H1 (cell line): ENCODE data around the gene ASTN2. TPM values are rescaled to one million over a fixed set of nuclear protein-coding genes. Genes with fewer than 3 reads are reported as not detected.

Experiments
- CTCF ChIA-PET: fragments of 300-600 bp; sonication (Branson Sonifier 250); formaldehyde crosslinking; loops from one replicate; lab custom pipeline; 2021; ENCODE audit not compliant: partially characterized antibody; lab: Charles Lee
- POLR2A ChIA-PET: fragments of 300-600 bp; sonication (Branson Sonifier 250); formaldehyde crosslinking; loops from one replicate; lab custom pipeline; 2021; ENCODE audit warnings: inconsistent platforms; ENCODE audit not compliant: partially characterized antibody; lab: Charles Lee
- DNase-seq, 2 experiments: peaks; one replicate each; pipeline versions ENCODE4 v3.0.0 to v3.0.0-alpha.2; 2010 to 2022; ENCODE audit warnings: low spot score in 2 of 2, low read depth in 1 of 2, mixed read lengths in 1 of 2
- FAIRE-seq: peaks from 2 replicates; lab custom pipeline; 2011; peaks lifted over from hg19 to GRCh38; lab: Jason Lieb, UNC
- H2AFZ ChIP-seq: 2 replicates; pipeline ENCODE4 v1.8.1; 2012; ENCODE audit warnings: low read length, inconsistent platforms
- H2AK5ac ChIP-seq: 2 replicates; pipeline ENCODE4 v1.6.1; 2013; ENCODE audit warnings: low read depth, low read length
- H2BK120ac ChIP-seq: replicated peaks from 2 replicates; pipeline ENCODE3; 2013; ENCODE audit warnings: low read depth, low read length, inconsistent platforms
- H2BK12ac ChIP-seq: 2 replicates; pipeline ENCODE4 v1.6.1; 2013; ENCODE audit warnings: low read depth, low read length
- H2BK15ac ChIP-seq: 2 replicates; pipeline ENCODE4 v1.6.1; 2013; ENCODE audit warnings: low read length
- H2BK20ac ChIP-seq: 2 replicates; pipeline ENCODE4 v1.6.1; 2013; ENCODE audit warnings: low read length
- H2BK5ac ChIP-seq: 2 replicates; pipeline ENCODE4 v1.6.1; 2013; ENCODE audit warnings: low read depth, low read length
- H3K14ac ChIP-seq: 2 replicates; pipeline ENCODE4 v1.6.1; 2013; ENCODE audit warnings: inconsistent platforms; ENCODE audit not compliant: insufficient read length
- H3K18ac ChIP-seq: 2 replicates; pipeline ENCODE4 v1.6.1; 2013; ENCODE audit warnings: low read length; ENCODE audit errors: extremely low read depth
- H3K23ac ChIP-seq: 2 replicates; pipeline ENCODE4 v1.6.1; 2013; ENCODE audit warnings: inconsistent platforms; ENCODE audit not compliant: insufficient read length
- H3K23me2 ChIP-seq: 2 replicates; pipeline ENCODE4 v1.6.1; 2013; ENCODE audit warnings: low read depth, low read length
- H3K27ac ChIP-seq: 2 replicates; pipeline ENCODE4 v1.6.1; 2011; ENCODE audit warnings: low read depth, low read length, inconsistent platforms
- H3K27me3 ChIP-seq, 4 experiments: replicated peaks in 1 of 4; 1 replicate in 1 of 4; 2 replicates in 3 of 4; pipeline versions ENCODE4 v1.6.1 to v1.8.1; 2011 to 2013; ENCODE audit warnings: low read length in 3 of 4, mild to moderate bottlenecking in 3 of 4, inconsistent platforms in 2 of 4, mixed read lengths in 2 of 4, moderate library complexity in 1 of 4; ENCODE audit not compliant: control insufficient read depth in 3 of 4, insufficient read depth in 3 of 4; ENCODE audit errors: extremely low read depth in 1 of 4
- H3K36me3 ChIP-seq, 4 experiments: 2 replicates each; pipeline versions ENCODE4 v1.6.1 to v1.8.1; 2011 to 2013; ENCODE audit warnings: mild to moderate bottlenecking in 4 of 4, low read length in 3 of 4, moderate library complexity in 2 of 4, control low read depth in 1 of 4, inconsistent platforms in 1 of 4; ENCODE audit not compliant: insufficient read depth in 4 of 4, control insufficient read depth in 2 of 4
- H3K4ac ChIP-seq: replicated peaks from 2 replicates; pipeline ENCODE3; 2013; ENCODE audit warnings: low read length, low read depth, mixed read lengths, inconsistent platforms; ENCODE audit not compliant: insufficient read length
- H3K4me1 ChIP-seq, 4 experiments: replicated peaks in 1 of 4; 1 replicate in 1 of 4; 2 replicates in 3 of 4; pipeline versions ENCODE4 v1.6.1 to v1.8.1; 2011 to 2013; ENCODE audit warnings: low read length in 3 of 4, inconsistent platforms in 2 of 4, mixed read lengths in 1 of 4; ENCODE audit not compliant: insufficient read depth in 4 of 4, control insufficient read depth in 3 of 4
- H3K4me2 ChIP-seq, 2 experiments: 2 replicates each; pipeline versions ENCODE4 v1.6.1 to v1.8.1; 2011 to 2013; ENCODE audit warnings: low read depth in 2 of 2, low read length in 2 of 2, control low read depth in 1 of 2, inconsistent platforms in 1 of 2, mild to moderate bottlenecking in 1 of 2; ENCODE audit not compliant: insufficient read depth in 1 of 2
- H3K4me3 ChIP-seq, 4 experiments: fragments of 200-600, 300-600 bp in 1 of 4; sonication (generic), shearing (Covaris generic), sonication (Bioruptor Twin) in 1 of 4; 2 replicates each; pipeline versions ENCODE4 v1.5.1 to v1.8.1; 2011 to 2016; ENCODE audit warnings: low read length in 4 of 4, low read depth in 3 of 4, control low read depth in 2 of 4, inconsistent platforms in 2 of 4, mild to moderate bottlenecking in 2 of 4, mixed read lengths in 1 of 4, moderate library complexity in 1 of 4; ENCODE audit not compliant: insufficient read depth in 2 of 4; ENCODE audit errors: extremely low read depth in 1 of 4
- H3K56ac ChIP-seq: replicated peaks from 2 replicates; pipeline ENCODE3; 2013; ENCODE audit warnings: low read depth, mild to moderate bottlenecking, mixed read lengths, low read length, inconsistent platforms; ENCODE audit not compliant: insufficient read length
- H3K79me1 ChIP-seq: 2 replicates; pipeline ENCODE4 v1.6.1; 2013; ENCODE audit warnings: low read depth, low read length, control low read depth
- H3K79me2 ChIP-seq, 2 experiments: 2 replicates each; pipeline versions ENCODE4 v1.6.1 to v1.8.1; 2012 to 2013; ENCODE audit warnings: low read length in 2 of 2, mild to moderate bottlenecking in 2 of 2, inconsistent platforms in 1 of 2; ENCODE audit not compliant: insufficient read depth in 2 of 2, control insufficient read depth in 1 of 2
- H3K9ac ChIP-seq, 4 experiments: replicated peaks in 1 of 4; 1 replicate in 1 of 4; 2 replicates in 3 of 4; pipeline versions ENCODE4 v1.6.1 to v1.8.1; 2011 to 2013; ENCODE audit warnings: low read depth in 3 of 4, low read length in 3 of 4, control low read depth in 2 of 4, mild to moderate bottlenecking in 2 of 4, moderate library complexity in 2 of 4, inconsistent platforms in 1 of 4; ENCODE audit errors: extremely low read depth in 1 of 4
- H3K9me3 ChIP-seq, 2 experiments: 2 replicates each; pipeline versions ENCODE4 v1.6.1 to v1.8.1; 2012 to 2013; ENCODE audit warnings: mild to moderate bottlenecking in 2 of 2, moderate library complexity in 2 of 2, control low read depth in 1 of 2, inconsistent platforms in 1 of 2, low read depth in 1 of 2, low read length in 1 of 2, mixed read lengths in 1 of 2; ENCODE audit not compliant: insufficient read depth in 2 of 2
- H4K20me1 ChIP-seq, 2 experiments: replicated peaks in 1 of 2; 2 replicates each; pipeline versions ENCODE3 to v1.8.1; 2011 to 2013; ENCODE audit warnings: inconsistent platforms in 2 of 2, low read length in 2 of 2, mild to moderate bottlenecking in 1 of 2; ENCODE audit not compliant: insufficient read depth in 2 of 2, control insufficient read depth in 1 of 2
- H4K5ac ChIP-seq: 2 replicates; pipeline ENCODE4 v1.6.1; 2013; ENCODE audit warnings: low read length, low read depth, mixed read lengths, inconsistent platforms; ENCODE audit not compliant: insufficient read length
- H4K8ac ChIP-seq: 2 replicates; pipeline ENCODE4 v1.8.0; 2013; ENCODE audit warnings: mild to moderate bottlenecking, moderate library complexity, low read length, inconsistent platforms; ENCODE audit not compliant: insufficient read depth; ENCODE audit errors: extremely low read depth
- H4K91ac ChIP-seq: replicated peaks from 2 replicates; pipeline ENCODE3; 2013; ENCODE audit warnings: low read length, mixed read lengths, inconsistent platforms; ENCODE audit not compliant: insufficient read length
- CBX5 ChIP-seq: fragments of 300-800, 300-1000 bp; sonication (generic); IDR thresholded peaks from 2 replicates; pipeline ENCODE4 v1.7.1; 2016; ENCODE audit warnings: antibody characterized with exemption, low read length, low read depth
- CHD2 ChIP-seq: IDR thresholded peaks from 2 replicates; pipeline ENCODE4 v1.6.1; 2012; ENCODE audit warnings: low read length, improper control_type of control experiment
- GABPA ChIP-seq: IDR thresholded peaks from 2 replicates; pipeline ENCODE4 v1.6.1; 2011; ENCODE audit warnings: mild to moderate bottlenecking, low read length, moderate library complexity, borderline replicate concordance; ENCODE audit not compliant: insufficient read depth
- JUN ChIP-seq: IDR thresholded peaks from 2 replicates; pipeline ENCODE4 v1.6.1; 2011; ENCODE audit warnings: low read depth, mild to moderate bottlenecking, improper control_type of control experiment, low read length
- JUND ChIP-seq: IDR thresholded peaks from 2 replicates; pipeline ENCODE4 v1.6.1; 2011; ENCODE audit warnings: mild to moderate bottlenecking, improper control_type of control experiment, low read length
- KDM4A ChIP-seq: IDR thresholded peaks from one replicate; pipeline ENCODE4 v1.7.1; 2012; ENCODE audit warnings: low read depth, mild to moderate bottlenecking, moderate library complexity, low read length, inconsistent platforms; ENCODE audit not compliant: severe bottlenecking
- RNF2 ChIP-seq: fragments of 200-900, 300-1000 bp; sonication (generic); IDR thresholded peaks from 2 replicates; pipeline ENCODE4 v1.7.1; 2016; ENCODE audit warnings: borderline replicate concordance, low read depth, mild to moderate bottlenecking, antibody characterized with exemption, low read length; ENCODE audit not compliant: poor library complexity, severe bottlenecking; ENCODE audit errors: missing control alignments
- WGBS, 2 experiments: shearing (Covaris generic) in 1 of 2; methylation state at CpG; one replicate each; pipeline versions ENCODE4 v1.1.6 to v1.1.7; 2013 to 2015; ENCODE audit warnings: low lambda C conversion rate in 2 of 2, mixed read lengths in 2 of 2, inconsistent platforms in 1 of 2, low coverage in 1 of 2, missing lambda C conversion rate in 1 of 2; ENCODE audit not compliant: insufficient replicate concordance in 2 of 2, insufficient coverage in 1 of 2, insufficient read length in 1 of 2; ENCODE audit errors: extremely low coverage in 1 of 2, missing lambda C conversion rate in 1 of 2; 5-methylcytosine and 5-hydroxymethylcytosine counted together
- polyA plus RNA-seq, 7 experiments: library from polyadenylated mRNA; depleted of rRNA in 3 of 7; stranded (reverse) in 5 of 7; unstranded in 2 of 7; fragments of >200 nt in 5 of 7; fragments of 200-250 nt in 2 of 7; gene quantifications; 1 replicate in 5 of 7; 2 replicates in 1 of 7; 4 replicates in 1 of 7; pipeline versions ENCODE4 v1.2.1 to v1.2.3, GENCODE V29; 2011 to 2013; ENCODE audit warnings: missing spikeins in 2 of 7, mixed read lengths in 2 of 7
- total RNA-seq: library from RNA; stranded (reverse); fragmentation: NEBNext Ultra II Directional; extraction: Animal tissue kit (Norgen Biotek cat#: 25700); gene quantifications from 2 replicates; pipeline ENCODE4 v1.2.1, GENCODE V29; 2021
- TF ChIP-seq, protein P1 (sequence below), 3 experiments: IDR thresholded peaks; 1 replicate in 2 of 3; 2 replicates in 1 of 3; pipeline versions ENCODE4 v1.5.1 to v1.6.1; 2011; ENCODE audit warnings: low read length in 3 of 3, mild to moderate bottlenecking in 3 of 3, inconsistent platforms in 2 of 3, low read depth in 1 of 3, moderate library complexity in 1 of 3; ENCODE audit not compliant: insufficient read depth in 1 of 3; ENCODE audit errors: control extremely low read depth in 1 of 3
- TF ChIP-seq, protein P2 (sequence below): IDR thresholded peaks from 2 replicates; pipeline ENCODE4 v1.6.1; 2012; ENCODE audit warnings: inconsistent platforms

ASTN2 gene
- total and polyA plus RNA-seq, 2 of the 8 experiments (the other 6 are each of a cell fraction or from before 2014, with no cell fraction given), result 8.2 to 13.7 TPM

- no peak overlapping the region for H3K14ac ChIP-seq
- FAIRE-seq, result peak; percentile 32
- TF ChIP-seq, protein P1, sequence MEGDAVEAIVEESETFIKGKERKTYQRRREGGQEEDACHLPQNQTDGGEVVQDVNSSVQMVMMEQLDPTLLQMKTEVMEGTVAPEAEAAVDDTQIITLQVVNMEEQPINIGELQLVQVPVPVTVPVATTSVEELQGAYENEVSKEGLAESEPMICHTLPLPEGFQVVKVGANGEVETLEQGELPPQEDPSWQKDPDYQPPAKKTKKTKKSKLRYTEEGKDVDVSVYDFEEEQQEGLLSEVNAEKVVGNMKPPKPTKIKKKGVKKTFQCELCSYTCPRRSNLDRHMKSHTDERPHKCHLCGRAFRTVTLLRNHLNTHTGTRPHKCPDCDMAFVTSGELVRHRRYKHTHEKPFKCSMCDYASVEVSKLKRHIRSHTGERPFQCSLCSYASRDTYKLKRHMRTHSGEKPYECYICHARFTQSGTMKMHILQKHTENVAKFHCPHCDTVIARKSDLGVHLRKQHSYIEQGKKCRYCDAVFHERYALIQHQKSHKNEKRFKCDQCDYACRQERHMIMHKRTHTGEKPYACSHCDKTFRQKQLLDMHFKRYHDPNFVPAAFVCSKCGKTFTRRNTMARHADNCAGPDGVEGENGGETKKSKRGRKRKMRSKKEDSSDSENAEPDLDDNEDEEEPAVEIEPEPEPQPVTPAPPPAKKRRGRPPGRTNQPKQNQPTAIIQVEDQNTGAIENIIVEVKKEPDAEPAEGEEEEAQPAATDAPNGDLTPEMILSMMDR (IDR thresholded peaks at IDR 0.05; ENCODE audit: control extremely low read depth in 1 of 3, insufficient read depth in 1 of 3, low read depth in 1 of 3, low read length in 3 of 3), result no peak
- TF ChIP-seq GABPA, result no peak
- no peak for TF ChIP-seq JUND
- TF ChIP-seq, protein P2, sequence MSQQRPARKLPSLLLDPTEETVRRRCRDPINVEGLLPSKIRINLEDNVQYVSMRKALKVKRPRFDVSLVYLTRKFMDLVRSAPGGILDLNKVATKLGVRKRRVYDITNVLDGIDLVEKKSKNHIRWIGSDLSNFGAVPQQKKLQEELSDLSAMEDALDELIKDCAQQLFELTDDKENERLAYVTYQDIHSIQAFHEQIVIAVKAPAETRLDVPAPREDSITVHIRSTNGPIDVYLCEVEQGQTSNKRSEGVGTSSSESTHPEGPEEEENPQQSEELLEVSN, result no peak
- TF ChIP-seq CHD2, result no peak
- no peak for TF ChIP-seq RNF2
- no peak for TF ChIP-seq CBX5
- no peak for TF ChIP-seq JUN
- TF ChIP-seq KDM4A, result no peak
Measured at GRCh38 chr9:116795821-116796220, 619.0 kb downstream of the ASTN2 start.

More at GRCh38 chr9:116795821-116796220, 619.0 kb downstream of the ASTN2 start:
- Histone ChIP-seq H2AK5ac (no peak overlapping the region), H3K18ac (no peak overlapping the region), H3K9me3 (no peaks in the 10 kb centered on the region), H3K27ac (no peak overlapping the region), H3K4me2 (no peak overlapping the region), H3K9ac (no peak overlapping the region), H3K36me3 (no peaks in the 10 kb centered on the region), H3K4me1 (peaks cover 0 to 11% (median 7%) of the 10 kb centered on the region in 4 experiments; a peak in 5 of 7 replicates), H3K56ac (no peak overlapping the region), H3K4ac (no peak overlapping the region), H2BK20ac (no peak overlapping the region), H3K23ac (no peak overlapping the region), H4K91ac (no peak overlapping the region), H2BK12ac (no peak overlapping the region), H3K79me1 (no peaks in the 10 kb centered on the region), H3K27me3 (no peaks in the 10 kb centered on the region), H4K20me1 (no peaks in the 10 kb centered on the region), H4K5ac (no peak overlapping the region), H3K23me2 (no peaks in the 10 kb centered on the region), H4K8ac (no peak overlapping the region), H2AFZ (no peak overlapping the region), H3K79me2 (no peaks in the 10 kb centered on the region), H2BK120ac (no peak overlapping the region), H3K4me3 (no peak overlapping the region), H2BK15ac (no peak overlapping the region), H2BK5ac (no peak overlapping the region)
- POLR2A ChIA-PET, result interaction anchor here (0.6 kb wide), 1 partner anchor 12 kb away, joined by 3 read pairs; no protein-coding TSS in a partner anchor
- CTCF ChIA-PET, result interaction anchor here (1.2 to 1.8 kb wide), 3 partner anchors 17 to 65 kb away, joined by 3 to 5 read pairs (median 4); no protein-coding TSS in a partner anchor
- DNase-seq, result no peak
- 68% methylated on average over 2 of the region's 2 CpGs; no CpG with 5 or more reads in 1 of the 2 experiments for WGBS, 2 experiments
